Suppressor macrophage treated with lipopolysaccharide for 4 hours (primary cell): Measurements from ENCODE around the gene NIFK.
"Not testable (repeated sequence)": the region's sequence is repeated elsewhere in the genome, so short reads cannot be mapped to it uniquely, and the experiment has no call there.

Experiments
- DNase-seq: peaks from one replicate; pipeline ENCODE4 v3.0.0-alpha.2; 2020

Gene NIFK

GRCh38 chr2:121694398-121695170 is 42.1 kb downstream of the NIFK start:
- DNase-seq = no peak

GRCh38 chr2:121690572-121690971 is 46.1 kb downstream of the NIFK start:
- not testable (repeated sequence) for DNase-seq

- DNase-seq = no peak
Observed at GRCh38 chr2:121690095-121690494, 46.6 kb downstream of the NIFK start.

GRCh38 chr2:121689356-121689755 is 47.3 kb downstream of the NIFK start:
- no peak for DNase-seq

DNA sequence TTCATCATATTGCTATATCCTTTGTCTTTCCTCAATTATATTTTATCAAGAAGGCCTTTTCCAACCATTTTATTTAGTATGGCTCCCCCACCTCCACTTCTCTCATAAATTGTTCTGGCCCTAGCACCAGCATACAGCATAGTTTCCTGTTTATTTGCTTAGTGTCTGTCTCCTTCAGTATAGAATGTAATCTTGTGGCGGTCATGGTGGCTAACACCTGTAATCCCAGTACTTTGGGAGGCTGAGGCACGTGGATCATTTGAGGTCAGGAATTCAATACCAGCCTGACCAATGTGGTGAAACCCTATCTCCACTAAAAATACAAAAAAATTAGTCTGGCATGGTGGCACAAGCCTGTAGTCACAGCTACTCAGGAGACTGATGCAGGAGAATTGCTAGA is 47.9 kb downstream of the NIFK start:
- no peak for DNase-seq

GRCh38 chr2:121686902-121687301 is 49.8 kb downstream of the NIFK start:
- DNase-seq = no peak

- DNase-seq = no peak
Observed at GRCh38 chr2:121686218-121686617, 50.5 kb downstream of the NIFK start.

GRCh38 chr2:121682396-121683298 is 54.0 kb downstream of the NIFK start:
- no peak for DNase-seq

DNA sequence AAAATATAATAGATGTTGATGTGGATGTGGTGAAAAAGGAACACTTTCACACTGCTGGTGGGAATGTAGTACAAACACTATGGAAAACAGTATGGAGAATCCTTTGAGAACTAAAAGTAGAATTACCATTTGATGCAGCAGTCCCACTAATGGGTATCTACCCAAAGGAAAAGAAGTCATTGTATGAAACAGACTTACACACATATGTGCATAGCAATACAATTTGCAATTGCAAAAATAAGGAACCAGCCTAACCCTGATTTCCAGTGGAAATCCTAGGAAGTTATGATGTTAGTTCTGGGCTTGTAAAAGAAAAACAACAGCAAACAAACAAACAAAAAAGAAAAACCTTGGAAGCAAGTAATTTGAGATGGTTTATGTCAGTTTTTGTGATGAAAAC is 58.8 kb downstream of the NIFK start:
- no peak for DNase-seq
